Cardiac septum (tissue), 1 donor: ENCODE data around the gene CHP1. TPM values are rescaled to one million over a fixed set of nuclear protein-coding genes. Genes with fewer than 3 reads are reported as not detected.
A peak's percentile ranks its signal among the peaks of the same experiment; 100 is the strongest.
"Not testable (repeated sequence)": the region's sequence is repeated elsewhere in the genome, so short reads cannot be mapped to it uniquely, and the experiment has no call there.

Source experiments
- DNase-seq: peaks from one replicate; pipeline ENCODE4 v3.0.0-alpha.2; 2020; ENCODE audit warnings: low spot score
- intact Hi-C: fragments of 100-400 bp; cut with DNase I; formaldehyde crosslinking; loops from one replicate; pipeline ENCODE4 v1.14.0; 2022
- total RNA-seq: library from RNA; stranded (reverse); fragmentation: NEBNext Ultra II Directional; extraction: Animal tissue kit (Norgen Biotek cat#: 25700); gene quantifications from one replicate; pipeline ENCODE4 v1.2.1, GENCODE V29; 2021
- donor health status: DM: no; HTN: no; CAD: no.

CHP1 gene
- total RNA-seq, 1 donor from 2014 or later, result 104 TPM

DNA sequence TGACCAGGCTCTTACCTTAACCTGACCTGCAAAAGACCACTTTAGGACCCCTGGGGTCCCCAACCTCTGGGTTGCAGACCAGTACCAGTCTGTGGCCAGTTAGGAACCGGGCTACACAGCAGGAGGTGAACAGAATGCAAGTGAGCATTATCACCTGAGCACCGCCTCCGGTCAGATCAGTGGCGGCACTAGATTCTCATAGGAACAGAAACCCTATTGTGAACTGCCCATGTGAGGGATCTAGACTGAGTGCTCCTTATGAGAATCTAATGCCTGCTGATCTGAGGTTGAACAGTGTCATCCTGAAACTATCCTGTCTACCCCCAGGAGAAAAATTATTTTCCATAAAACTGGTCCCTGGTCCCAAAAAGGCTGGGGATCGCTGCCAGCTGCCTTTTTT lies 20.3 kb downstream of the CHP1 start:
- intact Hi-C loops, result no loop called here
- no peak for DNase-seq

DNA sequence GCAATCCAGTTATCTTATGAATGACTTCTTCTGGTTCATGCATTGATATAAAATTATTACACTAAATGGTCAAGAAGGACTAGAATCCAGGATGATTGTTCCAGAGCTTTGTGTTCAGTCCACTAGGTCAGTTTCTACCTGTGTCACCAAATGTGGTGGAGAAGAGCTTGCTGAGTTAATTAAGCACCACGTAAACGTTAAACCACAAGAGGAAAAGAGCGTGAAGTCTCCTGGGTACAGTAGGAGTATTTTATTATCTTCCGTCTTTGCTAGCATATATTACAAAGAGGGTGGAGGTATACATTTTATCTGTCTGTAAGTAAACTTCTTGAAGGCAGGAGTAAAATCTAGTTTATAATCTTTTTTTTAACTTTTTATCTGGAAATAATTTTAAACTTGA lies 23.5 kb downstream of the CHP1 start:
- no peak for DNase-seq
- intact Hi-C loops, result no loop called here

DNA sequence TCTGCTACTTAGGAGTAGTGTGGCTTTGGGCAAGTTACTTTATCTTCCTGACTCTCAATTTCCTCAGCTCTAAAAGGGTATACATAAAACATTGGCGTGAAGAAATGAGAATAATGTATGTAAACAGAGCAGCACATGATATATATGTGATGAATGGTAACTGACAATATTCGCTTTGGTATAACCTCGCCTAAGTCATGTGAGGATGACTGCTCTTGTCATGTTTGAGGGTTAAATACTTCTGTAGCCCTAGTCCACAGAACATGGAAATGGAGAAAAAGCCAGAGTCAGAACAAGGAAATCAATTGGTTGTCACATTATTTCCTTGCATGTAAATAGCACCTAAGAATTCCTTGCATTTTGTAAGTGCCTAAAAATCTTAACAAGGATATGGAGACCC lies 25.0 kb downstream of the CHP1 start:
- no peak for DNase-seq
- intact Hi-C loops, result no loop called here

DNA sequence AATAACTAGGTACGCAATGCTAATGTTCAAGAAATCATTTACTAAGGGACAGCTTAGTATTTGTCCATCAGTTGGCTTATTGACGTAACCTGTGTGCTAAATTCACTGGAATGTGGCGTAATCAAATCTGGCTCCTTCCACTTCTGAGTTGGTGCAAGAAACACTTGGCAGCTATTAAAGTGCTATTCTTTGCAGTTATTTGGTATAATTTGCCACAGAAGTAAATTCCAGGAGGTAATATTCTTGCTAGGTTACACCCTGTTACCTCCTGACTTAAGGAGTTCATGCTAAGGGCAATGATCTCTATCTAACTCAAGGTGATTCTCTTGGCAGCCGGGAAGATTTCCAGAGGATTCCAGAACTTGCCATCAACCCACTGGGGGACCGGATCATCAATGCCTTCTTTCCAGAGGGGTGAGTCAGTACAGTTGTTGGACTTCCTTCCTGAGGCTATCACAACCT lies 25.5 kb downstream of the CHP1 start:
- intact Hi-C loops, result no loop called here
- no peak for DNase-seq

DNA sequence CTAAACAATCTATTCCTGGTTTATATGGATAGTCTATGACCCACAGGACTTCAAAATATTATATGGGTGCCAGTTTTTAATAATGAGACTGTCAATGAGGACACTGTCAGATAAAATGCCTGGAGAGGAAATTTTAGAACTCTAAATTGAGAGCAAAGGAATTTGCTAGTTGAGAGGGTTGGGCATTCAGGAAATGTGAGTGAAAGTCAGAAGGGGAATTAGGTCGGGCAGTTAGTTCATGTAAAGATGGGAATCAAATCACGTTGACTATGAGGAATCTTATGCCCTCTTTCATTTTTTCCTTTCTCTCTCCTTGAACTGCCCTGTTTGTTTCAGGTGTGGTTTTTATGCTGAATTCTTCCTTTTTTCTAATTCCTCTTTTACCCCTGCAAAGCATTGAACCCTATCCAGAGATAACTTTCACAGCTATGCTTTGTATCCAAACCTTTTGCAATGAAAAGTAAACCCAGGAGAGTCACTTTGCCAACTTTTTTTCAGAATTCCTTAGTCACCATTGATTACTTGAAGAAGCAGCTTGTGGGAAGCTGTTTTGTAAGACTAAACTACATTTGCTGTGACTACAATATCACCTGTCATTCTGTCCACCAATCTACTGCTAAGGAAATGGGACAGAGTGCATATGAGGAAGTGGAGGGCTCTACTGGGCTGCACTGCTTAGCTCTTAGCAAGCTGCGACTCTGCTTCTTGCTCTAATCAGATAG lies 27.8 kb downstream of the CHP1 start:
- intact Hi-C loops, result no loop called here
- DNase-seq, result no peak

DNA sequence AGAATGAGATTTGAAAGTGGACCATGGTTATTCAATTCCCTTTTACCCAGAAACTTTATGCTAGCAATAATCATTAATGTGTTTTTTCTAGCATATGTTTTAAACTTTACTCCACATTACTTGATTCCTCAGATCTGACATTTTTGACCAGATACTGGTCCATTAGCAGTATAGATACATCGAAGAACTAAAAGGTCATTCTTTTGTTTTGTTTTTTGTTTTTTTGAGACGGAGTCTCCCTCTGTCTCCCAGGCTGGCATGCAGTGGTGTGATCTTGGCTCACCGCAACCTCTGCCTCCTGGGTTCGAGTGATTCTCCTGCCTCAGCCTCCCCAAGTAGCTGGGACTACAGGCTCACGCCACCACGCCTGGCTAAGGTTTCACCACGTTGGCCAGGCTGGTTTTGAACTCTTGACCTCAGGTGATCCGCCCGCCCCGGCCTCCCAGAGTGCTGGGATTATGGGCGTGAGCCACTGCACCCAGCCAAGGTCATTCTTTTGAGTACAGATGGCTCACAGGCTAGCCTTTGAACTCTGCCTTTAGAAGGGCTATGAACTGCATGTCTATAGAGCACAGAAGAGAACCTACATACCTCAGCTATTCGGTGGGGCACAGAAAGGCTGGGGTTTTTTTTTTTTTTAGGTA lies 28.6 kb downstream of the CHP1 start:
- no peak for DNase-seq
- intact Hi-C loops, result no loop called here

DNA sequence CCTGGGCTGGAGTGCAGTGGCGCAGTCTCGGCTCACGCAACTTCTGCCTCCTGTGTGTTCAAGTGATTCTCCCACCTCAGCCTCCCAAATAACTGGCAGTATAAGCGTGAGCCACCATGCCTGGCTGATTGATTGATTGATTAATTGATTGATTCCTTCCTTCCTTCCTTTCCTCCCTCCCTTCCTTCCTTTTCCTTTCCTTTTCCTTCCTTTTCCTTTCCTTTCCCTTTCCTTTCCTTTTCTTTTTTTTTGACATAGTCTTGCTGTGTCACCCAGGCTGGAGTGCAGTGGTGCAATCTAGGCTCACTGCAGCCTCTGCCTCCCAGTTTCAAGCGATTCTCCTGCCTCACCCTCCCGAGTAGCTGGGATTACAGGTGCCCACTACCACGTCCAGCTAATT lies 29.9 kb downstream of the CHP1 start:
- intact Hi-C loops, result not testable (repeated sequence)

DNA sequence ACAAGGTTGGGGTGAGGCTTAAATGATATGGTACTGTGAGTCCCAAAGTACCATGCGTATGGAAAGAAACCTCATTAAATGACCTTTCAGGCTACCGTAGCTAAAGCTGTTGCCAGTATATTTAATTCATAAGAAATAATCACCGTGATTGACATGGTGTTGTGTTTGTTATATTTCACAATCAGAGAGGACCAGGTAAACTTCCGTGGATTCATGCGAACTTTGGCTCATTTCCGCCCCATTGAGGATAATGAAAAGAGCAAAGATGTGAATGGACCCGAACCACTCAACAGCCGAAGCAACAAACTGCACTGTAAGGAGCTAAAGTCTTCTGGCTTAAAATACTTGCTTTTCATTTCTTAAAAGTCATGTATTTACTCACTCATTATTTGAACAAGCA lies 31.5 kb downstream of the CHP1 start:
- intact Hi-C loops, result no loop called here
- no peak for DNase-seq

More for the DNA sequence above, 29.9 kb downstream of the CHP1 start:
- DNase-seq, result not testable (repeated sequence)

DNA sequence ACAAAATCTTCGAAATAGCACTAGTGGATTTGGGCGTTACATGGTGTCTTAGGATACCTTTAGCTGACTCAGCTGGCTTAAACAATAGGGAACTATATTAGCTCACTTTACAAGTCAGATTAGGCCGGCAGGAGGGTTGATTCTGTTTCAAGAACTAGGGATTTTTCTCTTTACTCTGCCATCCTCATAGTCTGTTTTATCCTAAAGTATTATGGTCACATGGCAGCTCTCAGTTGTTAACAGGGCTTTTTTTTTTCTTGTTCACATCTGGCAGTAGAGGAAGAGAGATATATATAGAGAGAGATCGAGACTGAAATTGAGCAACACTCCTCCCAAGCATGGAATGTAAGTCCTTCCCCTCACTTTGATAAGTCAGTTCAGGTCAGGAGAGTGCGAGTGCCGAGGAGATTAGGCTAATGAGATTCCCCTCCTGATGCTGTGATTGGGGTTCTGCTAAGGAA lies 32.9 kb downstream of the CHP1 start:
- DNase-seq, result no peak
- intact Hi-C loops, result no loop called here

DNA sequence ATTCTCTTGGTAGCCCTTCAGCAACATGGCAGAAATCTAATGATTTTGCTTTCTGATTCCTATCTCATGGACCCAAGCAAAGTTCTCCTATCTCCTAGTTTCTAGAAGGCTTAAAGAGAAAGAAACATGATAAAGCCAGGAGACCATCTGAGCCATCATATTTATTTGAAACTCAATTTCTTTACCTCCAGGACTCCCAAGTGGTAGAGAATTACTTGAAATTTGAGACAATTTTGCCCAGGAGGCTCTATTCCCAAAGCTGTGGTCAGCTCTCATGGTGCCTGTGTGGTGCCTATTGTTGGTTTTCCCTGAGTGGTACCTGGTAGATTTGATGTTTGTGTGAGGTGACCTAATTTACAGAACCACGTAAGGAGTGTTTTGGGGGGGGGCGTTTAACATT lies 38.8 kb downstream of the CHP1 start:
- intact Hi-C loops, result no loop called here
- DNase-seq, result no peak

DNA sequence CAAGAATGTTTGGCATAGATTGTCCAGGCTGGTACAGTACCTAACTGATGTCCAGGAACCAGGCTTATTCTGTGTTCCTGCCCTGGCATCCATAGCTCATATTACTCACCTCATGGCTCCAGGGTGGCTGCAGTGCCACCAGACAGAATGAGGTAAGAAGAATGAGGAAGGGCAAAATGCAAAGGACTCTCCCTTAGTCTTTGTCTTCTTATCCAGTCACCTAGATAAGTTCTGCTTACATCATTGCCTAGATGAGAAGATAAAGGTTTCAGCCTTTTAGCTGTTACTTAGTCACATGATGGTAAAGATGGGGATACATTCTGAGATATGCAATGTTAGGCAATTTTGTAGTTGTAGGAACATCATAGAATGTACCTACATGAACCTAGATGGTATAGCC lies 45.8 kb downstream of the CHP1 start:
- no peak for DNase-seq
- intact Hi-C loops, result no loop called here

DNA sequence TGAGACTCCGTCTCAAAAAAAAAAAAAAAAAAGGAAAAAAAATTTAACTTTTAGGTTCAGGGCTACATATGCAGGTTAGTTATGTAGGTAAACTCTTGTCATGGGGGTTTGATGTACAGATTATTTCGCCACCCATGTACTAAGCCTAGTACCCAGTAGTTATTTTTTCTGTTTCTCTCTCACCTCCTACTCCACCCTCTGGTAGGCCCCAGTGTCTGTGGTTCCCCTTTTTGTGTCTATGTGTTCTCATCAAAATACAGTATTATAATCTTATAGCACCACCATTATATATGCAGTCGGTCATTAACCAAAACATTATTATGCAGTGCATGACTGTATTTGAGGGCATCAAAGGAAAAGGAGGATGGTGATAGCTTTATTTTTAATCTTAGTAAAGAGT lies 47.3 kb downstream of the CHP1 start:
- intact Hi-C loops, result no loop called here
- no peak for DNase-seq

DNA sequence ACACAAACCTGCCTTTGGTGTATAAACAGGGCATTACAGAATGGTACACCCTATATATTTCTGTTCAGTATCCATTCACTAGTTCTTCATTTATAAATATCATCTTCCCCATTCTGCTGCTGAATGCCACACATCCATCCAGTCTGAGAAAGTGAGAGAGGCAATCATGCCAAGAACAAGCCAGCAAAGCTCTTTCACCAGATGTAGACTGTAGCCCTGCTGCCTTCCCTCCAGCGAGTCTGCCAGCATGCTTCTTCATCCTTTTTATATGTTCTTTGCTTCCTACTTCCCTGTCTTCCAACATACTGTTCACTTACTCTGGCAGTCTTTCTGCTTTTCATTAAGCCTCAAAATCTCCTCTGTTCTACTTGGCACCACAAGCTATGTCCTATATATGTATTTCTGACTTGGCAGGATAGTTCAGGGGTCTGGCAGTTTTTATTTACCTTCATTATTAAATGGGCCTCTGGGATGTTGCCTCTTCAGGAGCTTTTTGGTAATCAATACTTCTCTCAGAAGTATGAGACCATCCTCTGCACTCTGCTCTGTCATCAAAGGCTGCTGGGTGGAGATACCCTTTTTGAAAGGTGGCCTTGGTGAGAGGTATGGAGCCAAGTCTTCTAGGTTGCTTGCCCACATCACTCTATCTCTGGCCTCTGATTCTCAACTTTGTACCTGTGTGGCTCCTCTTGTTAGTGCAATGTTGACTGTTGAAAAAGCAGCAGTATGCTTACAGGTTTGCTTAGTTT lies 48.6 kb downstream of the CHP1 start:
- DNase-seq, result no peak
- intact Hi-C loops, result loop anchor here (5.0 kb wide), 1 partner anchor 162 kb away; the partner anchor contains the start of gene INO80

DNA sequence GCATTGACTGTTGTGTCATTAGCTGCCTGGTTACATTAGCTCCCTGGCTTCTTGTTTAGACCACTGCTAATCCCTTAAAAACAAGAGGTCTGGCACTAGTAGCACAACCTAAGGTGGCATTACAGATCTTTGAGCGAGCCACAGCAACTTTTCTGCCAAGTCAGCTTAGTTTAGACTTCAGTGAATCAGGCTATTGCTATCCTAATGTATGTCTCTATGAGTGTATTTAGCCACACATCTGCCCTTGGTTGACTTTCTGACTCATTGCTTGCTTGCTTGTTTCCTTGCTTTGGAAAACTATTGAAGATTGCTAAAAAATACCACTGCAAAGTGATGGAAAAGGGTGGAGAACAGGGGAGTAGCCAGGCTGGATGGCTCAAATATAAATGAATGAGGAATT lies 50.2 kb downstream of the CHP1 start:
- DNase-seq, result no peak
- intact Hi-C loops, result loop anchor here (5.0 kb wide), 1 partner anchor 164 kb away; the partner anchor contains the start of gene INO80

DNA sequence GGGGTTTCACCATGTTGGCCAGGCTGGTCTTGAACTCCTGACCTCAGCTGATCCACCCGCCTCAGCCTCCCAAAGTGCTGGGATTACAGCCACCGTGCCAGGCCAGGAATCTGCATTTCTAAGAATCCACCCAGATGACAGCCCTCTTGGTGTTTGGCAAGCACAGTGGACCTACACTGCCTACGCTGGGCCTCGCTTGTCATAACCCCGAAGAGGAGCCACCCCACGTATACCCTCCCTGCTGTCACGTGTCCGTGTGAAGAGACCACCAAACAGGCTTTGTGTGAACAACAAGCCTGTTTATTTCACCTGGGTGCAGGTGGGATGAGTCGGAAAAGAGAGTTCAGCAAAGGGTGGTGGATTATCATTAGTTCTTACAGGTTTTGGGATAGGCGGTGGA lies 51.4 kb downstream of the CHP1 start:
- intact Hi-C loops, result loop anchor here (5.0 kb wide), 1 partner anchor 165 kb away; the partner anchor contains the start of gene INO80
- DNase-seq, result not testable (repeated sequence)

DNA sequence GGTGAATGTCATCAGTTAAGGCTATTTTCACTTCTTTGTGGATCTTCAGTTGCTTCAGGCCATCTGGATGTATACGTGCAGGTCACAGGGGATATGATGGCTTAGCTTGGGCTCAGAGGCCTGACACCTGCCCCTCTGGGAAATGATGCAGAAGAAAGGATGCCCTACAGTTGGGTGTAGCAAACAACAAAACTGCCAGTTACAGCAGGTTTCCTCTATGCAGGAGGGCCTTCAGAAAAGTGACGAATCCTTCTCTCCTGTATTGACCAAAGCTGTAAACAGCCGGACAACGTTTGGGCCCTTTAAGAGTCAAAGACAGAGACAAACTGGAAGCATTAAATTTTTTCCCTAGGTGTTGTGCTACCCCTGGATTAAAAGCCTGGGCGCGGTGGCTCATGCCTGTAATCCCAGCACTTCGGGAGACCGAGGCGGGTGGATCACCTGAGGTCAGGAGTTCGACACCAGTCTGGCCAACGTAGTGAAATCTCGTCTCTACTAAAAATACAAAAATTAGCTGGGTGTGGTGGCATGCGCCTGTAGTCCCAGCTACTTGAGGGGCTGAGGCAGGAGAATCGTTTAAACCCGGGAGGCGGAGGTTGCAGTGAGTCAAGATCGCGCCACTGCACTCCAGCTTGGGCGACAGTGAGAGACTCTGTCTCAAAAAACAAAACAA lies 52.0 kb downstream of the CHP1 start:
- intact Hi-C loops, result loop anchor here (1.0 to 5.0 kb wide), 2 partner anchors 52 to 166 kb away; partner anchors contain the start of genes CHP1 and INO80
- not testable (repeated sequence) for DNase-seq

DNA sequence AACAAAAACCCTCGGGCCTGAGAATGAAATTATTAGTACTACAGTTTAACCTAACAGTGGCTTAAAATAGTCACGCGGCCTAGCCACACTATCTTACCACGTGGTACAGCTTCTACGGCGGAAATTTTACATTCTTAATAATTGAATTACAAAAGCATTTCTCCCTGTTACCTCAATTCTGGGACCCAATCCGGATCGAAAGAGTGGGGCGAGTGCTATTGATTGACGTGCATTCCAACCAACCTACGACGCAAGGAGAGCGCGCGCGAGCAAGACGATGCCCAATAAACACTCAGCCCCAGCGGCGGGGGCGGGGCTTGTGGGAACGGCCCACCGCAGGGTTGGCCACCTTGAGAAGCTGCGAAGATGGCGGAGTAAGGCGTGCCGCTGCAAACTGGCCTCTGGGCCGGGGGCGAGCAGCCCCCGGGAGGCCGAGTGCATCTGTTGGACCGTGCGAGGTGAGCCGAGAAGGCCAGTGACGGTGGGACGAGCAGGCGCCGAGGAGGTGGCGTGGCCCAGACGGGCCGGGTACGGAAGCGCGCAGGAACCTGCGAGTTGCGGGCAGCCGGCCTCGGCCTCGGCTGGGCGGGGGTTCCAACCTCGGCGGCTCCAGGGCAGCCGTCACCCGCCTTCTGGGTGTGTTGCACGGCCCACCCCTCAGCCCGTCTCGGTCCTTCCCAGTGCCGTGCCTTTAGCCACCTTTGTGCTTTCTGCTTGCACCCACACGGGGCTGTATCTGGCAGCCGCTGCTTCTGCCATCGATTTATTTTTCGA lies 52.8 kb downstream of the CHP1 start:
- intact Hi-C loops, result loop anchor here (1.0 to 5.0 kb wide), 2 partner anchors 53 to 167 kb away; partner anchors contain the start of genes CHP1 and INO80
- DNase-seq, result peak; percentile 98

DNA sequence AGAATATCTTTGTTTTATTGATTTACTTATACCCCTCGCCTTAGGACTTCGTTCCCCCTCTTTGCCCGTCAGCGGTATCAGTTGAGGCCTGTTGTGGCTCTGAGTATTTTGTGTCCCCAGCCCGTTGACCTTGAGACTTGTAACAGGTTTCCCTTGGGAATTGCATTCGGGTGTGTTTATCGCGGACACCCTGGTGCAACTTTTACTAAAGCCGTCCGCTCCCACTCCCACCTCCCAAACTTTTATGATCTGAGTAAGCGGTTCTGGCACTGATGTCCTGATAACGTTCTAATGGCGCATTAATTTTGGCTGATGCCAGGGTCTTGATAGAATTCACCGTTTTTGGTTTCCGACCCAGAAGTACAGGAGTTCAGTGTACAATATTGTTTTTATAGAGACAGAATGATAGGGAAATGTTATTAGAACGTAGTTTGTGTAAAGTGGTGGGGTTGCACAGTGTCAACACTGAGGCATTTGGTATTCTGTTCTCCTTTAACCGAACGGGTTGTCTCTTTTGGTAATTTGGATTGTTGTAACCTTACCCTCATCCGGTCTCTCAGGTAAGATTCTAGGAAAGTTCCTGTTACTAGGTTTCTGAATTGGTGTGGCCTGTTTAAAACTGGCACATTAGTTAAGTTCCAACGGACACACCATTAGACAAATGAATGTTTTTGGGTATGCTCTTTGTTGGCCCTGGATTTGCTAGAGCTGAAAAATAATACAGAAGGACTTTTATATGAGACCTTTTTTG lies 53.5 kb downstream of the CHP1 start:
- DNase-seq, result no peak
- intact Hi-C loops, result loop anchor here (5.0 kb wide), 1 partner anchor 167 kb away; the partner anchor contains the start of gene INO80
